HG02623 (cell line): Measurements from ENCODE around the gene MAP1LC3C.
A peak's percentile ranks its signal among the peaks of the same experiment; 100 is the strongest.

ENCODE experiments used
- ATAC-seq: cut with Tn5 transposase; IDR thresholded peaks from one replicate; pipeline ENCODE4 v1.9.1; 2021; ENCODE audit warnings: moderate library complexity; ENCODE audit not compliant: unreplicated experiment

The MAP1LC3C gene

DNA sequence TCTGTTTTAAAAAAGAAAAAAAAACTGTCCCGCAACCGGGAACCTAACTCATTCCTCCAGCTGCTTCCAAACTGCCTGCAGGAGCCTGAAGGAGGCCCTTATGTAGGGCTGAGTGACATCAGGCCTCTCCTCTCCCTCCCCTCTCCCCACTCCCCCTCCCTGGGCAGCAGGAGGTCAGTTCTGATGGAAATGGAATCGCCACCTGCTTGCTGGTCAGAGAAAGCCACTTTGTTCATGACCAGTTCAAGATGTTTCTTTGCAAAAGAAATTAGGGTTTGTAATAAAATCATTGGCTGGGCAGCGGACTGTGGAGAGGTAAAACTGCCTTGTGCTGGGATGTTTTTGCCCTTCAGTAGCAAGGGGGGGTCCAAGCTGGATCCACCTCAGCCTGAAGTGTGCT is at the start of gene MAP1LC3C:
MAP1LC3C (minus strand) TSS at position 73 of the 400 bp plus-strand sequence. CDS start 90 bp downstream, outside the sequence.
- no peak for ATAC-seq

DNA sequence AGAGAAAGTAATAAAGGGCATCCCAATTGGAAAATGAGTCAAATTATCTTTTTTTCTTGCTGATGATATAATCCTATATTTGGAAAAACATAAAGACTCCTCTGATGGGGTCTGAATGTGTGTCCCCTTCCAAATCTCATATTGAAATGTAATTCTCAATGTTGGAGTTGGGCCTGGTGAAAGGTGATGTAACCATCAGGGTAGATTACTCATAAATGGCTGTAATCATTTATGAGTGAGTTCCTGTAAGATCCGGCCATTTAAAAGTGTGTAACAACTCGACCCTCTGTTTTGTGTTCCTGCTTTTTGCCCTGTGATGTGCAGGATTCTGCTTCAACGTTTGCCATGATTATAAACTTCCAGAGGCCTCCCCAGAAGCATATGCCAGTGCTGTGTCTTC is 44.3 kb upstream of the MAP1LC3C start:
- ATAC-seq = no peak

DNA sequence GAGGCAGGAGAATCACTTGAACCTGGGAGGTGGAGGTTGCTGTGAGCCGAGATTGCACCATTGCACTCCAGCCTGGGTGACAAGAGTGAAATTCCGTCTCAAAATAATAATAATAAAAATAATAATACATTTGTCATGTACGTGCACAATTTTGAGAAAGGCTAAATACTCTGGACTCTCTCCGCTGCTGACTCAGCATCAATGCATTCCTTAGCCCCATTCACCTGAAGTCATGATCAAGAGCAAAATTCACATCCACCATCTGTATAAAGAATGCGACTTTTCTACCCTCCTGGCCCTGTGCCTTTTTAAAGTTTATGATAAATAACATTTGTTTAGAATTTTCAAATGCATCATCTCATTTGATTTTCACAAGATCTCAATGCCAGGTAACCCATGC is 35.5 kb upstream of the MAP1LC3C start:
- ATAC-seq = no peak

DNA sequence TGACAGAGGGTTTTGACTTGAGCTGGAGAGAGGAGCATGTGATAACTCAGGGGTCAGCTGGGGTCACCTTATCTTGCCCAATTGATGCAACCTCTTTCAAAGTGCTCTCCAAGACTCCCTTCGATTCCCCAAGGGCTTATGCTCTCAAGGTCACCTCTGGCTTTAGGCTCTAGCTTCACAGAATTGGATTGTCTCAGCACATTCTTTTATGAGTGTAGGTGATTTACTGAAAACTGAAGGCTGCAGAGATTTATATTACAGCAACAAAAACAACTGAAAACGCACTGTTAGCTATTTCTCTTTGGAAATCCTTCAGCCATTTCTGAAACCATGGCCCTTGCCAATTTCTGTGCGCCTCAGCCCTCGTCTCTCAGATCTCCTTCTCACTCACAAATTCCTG is 34.5 kb upstream of the MAP1LC3C start:
- no peak for ATAC-seq

DNA sequence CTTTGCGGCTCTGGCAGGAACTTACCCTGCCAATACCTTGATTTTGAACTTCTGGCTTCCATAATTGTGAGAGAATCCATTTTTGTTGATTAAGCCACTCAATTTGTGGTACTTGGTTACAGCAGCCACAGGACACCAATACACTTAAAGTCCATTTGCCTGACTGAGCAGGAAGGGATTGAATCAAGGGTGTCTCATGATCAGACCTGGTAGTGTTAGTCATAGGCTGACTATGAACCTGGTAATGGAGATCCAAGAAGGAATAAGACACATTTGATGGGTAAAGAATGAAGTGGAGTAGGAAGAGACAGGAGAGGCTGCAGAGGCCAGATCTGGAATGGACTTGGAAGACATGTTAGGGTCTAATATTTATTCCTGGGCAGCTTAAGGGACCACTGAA is 31.2 kb upstream of the MAP1LC3C start:
- ATAC-seq = no peak

DNA sequence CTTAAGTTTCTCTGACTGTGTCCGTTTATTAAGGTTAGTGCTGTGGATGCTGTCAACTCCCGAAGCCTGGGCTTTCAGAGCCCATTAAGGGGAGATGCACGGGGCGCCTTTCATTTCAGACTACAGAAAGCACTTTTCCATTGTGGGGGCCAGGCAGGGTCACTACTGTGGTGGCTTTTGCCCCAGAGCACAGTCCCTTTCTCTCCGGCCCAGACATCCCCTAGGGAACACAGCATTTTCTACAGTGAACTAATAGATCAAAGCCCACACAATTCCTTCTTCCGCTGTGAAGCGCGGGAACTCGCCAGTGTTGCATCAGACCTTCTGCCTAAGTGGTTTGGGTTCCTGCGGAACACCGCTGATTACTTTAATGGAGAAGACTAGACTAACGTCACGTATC is 26.8 kb upstream of the MAP1LC3C start:
- ATAC-seq = no peak

DNA sequence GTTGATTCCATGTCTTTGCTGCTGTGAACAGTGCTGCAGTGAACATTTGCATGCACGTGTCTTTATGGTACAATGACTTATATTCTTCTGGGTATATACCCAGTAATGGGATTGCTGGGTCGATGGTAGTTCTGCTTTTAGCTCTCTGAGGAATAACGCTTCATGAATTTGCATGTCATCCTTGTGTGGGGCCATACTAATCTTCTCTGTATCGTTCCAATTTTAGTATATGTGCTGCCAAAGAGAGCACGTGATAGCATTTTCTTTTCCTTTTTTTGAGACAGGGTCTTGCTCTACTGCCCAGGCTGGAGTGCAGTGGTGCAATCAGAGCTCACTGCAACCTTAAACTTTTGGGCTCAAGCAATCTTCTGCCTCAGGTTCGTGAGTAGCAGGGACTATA is 24.9 kb upstream of the MAP1LC3C start:
- no peak for ATAC-seq

DNA sequence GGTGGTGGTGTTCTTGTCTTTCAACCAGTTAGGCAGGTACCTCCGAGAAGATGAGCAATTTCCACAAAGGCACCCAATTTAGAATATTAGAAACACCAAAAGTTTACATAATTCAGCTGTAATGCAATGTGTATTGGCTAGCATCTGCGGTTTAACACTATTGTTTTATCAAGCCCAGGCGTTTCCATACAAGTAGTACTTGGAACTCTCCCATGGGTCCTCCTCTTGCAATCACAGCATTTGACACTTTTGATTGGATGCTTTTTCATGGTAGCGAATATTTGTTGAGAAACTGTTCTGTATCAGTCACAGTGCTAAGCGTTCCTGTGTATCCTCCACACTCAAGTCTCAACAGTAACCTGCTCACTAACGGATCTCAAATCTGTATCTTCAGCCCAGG is 20.1 kb upstream of the MAP1LC3C start:
- ATAC-seq = no peak

DNA sequence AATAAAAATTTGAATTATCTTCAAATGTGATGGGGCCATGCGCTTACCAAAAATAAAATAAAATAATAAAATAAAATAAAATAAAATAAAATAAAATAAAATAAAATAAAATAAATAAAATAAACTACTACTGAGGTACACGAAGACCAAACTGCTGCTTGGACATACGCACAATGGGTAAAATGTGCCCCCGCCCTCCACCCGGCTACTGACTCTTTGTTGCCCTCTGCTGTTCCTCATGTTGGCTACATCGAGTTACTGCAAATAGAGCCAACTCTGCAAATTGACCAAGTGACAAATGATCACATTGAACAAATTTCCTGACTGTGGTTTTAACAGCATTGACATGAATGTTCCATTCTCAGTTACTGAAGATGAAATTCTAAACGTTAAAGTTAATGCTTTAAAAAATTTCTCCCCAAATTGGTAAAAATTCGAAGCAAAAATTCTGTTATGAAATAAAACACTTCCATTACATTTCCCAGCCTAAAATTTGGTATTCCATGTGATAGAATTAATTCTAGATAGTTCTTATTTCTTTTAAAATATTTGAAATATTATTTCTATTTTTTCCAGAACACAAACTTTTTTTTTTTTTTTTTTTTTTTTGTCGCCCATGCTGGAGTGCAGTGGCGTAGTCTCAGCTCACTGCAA is 18.8 kb upstream of the MAP1LC3C start:
- ATAC-seq = peak; percentile 82

DNA sequence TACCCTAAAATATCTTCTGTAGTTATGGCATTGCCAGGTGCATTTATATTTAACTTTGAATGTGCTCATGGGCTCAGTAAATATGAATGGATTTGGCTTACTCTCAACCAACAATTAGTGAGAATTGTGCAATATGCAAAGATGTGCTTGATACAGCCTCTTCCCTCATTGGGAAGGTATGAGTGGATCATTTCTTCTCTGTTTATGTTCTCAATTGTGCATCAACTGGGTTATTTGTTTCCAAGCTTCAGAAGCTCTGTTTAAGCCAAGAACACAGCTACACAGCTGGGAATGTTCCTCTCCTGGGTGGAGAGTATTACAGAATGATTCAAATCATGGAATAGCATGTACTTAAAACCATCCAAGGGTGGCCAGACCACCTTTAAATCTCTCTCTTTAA is 17.6 kb upstream of the MAP1LC3C start:
- ATAC-seq = no peak

DNA sequence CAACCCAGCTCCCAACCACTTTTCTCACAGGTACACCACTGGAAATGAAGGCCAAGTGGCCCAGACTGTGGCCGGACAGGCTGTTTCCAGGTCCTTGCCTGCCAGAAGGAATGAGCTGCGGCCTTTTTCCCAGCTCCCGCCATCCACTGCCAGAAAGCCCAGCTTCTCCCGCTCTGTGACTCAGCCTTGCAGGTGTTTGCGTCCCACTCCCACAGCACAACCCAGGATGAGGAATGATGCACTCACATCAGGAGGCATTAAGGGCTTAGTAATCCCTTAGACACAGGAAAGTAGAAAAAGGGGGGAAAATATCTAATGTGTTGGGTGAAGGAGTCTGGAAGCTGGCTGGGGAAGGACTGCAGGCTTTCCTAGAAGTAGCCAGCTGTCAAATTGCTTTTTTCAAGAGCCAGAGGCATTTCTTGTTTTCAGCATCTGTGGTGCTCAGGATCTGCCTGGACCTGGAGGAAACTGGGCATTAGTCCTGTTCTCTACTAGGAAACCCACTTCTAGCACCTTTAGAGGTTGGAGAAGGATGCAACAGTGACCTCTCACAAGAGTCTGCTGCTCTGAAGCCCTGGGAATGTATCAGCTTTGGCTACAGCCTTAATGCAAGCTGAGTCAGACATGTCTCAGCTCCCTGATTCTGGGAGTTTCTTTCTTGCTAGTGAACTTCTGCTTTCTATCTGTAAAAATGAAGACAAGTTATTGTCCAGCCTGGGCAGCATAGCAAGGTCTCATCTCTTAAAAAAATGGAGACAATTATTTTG is 13.2 kb upstream of the MAP1LC3C start:
- no peak for ATAC-seq

DNA sequence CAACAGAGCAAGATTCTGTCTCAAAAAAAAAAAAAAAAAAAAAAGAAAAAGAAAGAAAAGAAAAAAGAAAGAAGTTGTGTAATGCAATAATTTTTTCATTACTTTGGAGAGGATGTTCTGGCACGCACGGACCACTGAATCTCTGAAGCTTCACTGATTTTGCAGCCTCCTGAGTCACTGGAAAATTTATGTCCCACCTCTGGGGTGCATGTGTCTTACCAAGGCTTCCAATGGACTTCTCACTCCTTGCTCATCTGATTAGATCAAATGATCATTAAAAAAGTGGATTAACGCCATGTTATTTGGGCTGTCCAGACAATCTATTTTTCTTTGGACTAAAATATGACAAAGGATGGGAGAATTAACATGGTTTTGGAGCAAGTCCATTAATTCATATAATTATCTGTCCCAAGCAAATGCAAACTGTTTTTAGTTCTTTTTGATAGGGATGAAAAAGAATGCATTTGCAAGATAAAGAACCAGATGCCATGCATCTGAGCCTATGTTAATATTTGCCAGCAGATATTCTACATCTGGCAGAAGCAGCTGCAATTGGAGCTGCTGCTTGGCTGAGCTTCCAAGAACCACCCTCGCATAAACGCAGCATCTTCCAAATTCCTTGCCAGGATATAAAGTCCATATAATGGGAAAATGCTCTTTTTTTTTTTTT is 10.1 kb upstream of the MAP1LC3C start:
- ATAC-seq = no peak

DNA sequence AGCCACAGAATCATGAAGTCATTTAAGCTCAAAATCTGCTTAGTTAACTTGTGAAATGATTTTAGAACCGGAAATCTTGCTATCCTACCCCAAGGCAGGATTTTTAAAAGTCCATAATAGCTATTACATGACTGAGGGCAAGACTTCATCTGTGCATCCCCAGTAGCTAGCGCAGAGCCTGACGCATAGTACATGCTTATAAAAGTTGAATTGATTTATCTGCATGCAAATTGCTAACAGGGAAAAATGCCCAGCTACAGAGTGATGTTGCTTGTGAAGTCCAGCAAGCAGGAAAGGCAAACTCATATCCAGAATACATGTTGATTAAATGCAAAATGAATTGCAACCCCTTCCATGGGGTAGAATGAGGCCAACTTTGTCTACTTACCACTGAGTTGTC is 8.1 kb upstream of the MAP1LC3C start:
- no peak for ATAC-seq

DNA sequence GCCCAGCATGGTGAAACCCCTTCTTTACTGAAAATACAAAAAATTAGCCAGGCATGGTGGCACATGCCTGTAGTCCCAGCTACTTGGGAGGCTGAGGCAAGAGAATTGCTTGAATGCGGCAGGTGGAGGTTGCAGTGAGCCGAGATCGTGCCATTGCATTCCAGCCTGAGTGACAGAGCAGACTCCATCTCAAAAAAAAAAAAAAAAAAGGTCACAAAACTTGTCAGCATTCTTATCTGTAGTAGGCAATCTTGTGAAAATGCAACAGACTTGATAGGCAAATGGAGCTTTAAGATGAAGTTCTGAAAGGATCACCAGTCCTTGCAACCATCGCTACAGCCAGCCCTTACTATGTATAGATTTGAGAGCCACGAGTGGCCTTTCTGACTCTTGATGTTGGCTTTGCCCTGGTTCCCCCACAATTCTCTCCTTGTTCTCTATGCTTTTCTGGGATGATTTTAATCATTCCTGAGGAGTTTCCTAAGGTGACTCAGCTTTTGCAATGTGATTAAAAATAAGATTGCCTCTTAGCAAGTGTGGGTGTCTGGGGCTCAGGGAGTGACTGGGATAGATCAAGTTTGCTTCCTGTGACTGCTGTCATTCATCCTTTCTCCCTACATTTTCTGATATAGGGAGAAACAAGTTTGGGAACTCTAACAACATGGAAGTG is 7.1 kb upstream of the MAP1LC3C start:
- ATAC-seq = no peak

DNA sequence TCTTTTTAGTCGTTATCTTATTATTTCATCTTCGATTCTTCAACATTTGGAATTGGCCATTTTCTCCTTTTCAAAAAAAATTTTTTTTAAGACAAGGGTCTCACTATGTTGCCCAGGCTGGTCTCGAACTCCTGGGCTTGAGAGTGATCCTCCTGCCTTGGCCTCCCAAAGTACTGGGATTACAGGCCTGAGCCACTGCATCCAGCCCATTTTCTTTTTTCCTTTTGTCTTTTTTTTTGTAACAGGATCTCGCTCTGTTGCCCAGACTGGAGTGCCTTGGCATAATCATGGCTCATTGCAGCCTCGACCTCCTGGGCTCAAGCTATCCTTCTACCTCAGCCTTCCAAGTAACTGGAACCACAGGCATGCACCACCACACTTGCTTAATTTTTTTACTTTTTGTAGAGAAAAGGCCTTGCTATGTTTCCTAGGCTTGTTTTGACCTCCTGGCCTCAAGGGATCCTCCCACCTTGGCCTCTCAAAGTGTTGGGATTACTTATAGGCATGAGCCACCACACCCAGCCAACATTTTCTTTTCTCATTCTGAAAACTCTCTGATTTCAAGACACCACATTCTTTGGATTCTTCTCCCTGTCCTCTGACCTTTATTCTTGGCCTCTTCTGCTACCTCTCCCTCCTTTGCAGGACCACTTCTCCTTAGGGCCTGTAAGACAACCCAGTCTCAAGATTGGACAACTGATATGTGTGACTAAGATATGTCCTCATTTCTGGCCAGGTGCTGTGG is 6.0 kb upstream of the MAP1LC3C start:
- no peak for ATAC-seq

DNA sequence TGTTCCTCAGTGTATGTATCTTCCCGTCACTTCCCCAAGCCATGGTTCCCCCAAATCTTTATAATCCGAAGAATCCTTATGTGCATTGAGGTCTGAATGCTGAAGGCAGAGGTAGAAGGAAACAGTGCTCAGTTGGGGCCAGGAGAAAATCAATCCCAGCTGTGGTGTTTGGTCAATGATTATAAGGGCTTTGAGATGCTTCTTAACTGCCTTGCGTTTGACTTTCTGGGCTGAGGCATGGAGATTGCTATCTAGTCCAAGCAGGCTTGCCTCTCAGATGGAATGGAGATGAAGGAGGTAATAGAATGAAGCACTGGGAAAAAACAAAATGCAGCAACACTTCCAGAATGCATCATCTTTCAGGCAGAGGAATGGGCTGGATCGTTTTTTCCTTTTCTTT is 3.6 kb upstream of the MAP1LC3C start:
- ATAC-seq = no peak

DNA sequence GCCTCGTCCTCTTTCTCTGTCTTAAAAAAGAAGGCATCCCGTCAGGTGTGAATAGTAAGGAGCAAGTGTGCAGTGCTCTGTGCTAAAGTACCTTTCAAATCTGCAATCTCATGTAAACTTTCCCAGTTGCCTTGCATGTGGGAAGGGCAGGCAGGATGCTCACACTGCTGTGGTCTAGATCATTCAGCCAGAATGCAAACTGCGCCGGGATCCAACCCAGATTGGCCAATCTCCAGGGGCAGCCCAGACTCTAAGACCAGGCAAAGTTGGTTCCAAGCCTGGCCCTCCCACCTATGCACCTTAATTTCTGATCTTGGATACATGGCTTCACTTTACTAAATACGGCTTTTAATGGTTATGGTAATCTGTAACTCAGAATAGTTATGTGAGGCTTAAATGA is 3.2 kb upstream of the MAP1LC3C start:
- ATAC-seq = no peak

DNA sequence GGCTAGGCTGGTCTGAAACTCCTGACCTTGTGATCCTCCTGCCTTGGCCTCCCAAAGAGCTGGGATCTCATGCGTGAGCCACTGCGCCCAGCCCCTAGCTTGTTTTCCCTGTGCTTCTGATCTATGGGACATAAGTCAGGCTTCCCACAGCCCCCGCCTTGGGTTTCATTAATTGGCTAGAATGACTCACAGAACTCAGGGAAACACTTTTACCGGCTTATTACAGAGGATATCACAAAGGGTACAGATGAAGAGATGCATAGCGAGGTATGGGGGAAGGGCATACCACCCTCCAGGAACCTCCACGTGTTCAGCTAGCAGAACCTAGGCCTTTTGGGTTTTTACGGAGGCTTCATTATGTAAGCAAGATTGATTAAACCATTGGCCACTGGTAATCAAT is 1.5 kb upstream of the MAP1LC3C start:
- no peak for ATAC-seq

DNA sequence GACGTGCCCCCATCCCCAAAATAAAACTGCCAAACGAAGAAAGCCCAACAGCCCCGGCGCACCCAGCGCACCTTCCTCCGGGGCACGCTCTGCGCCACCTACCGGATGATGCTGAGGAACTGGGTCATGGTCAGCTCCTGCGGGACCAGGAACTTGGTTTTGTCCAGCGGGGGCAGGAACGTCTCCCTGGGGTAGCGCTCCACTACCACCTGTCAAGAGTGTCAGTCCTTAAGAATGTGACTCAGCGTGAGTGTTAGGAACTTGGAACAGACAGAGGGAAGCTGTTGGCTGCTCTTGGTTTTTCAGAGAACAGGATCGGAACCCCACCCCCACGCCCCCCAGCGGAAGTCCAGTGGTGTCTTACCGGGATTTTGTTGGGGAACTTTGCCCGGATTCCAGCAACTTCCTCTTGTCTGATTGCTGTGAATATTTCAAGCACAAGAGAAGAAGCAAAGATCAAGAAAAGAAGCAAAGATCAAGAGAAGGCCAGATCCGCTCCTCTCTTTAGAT is 431 bp downstream of the MAP1LC3C start:
- ATAC-seq = peak; percentile 91

DNA sequence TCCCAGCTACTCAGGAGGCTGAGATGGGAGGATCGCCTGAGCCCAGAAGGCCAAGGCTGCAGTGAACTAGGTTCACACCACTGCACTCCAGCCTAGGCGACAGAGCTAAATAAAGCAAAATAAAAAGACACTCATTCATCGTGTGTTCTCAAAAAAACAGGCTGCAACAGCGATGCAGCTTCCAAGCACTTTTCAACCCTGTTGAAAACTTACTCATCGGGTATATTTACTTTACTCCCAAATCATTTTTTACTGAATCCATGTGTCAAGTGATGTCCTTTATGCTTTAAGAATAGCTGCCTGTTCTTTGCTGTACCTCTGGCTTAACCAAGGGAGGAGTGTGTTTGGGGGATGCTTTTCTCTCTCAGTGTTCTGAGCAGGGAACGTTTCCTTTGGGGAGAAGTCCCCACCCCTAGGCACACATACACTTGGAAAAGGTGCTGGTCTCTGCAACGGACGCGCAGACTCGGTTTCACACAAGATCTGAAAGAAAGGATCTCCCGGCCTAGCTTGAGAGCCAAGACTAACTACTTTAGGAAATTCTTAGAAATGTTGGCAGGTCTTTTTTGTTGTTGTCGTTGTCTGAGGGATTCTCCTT is 1.4 kb downstream of the MAP1LC3C start:
- no peak for ATAC-seq
